IMR-90 (cell line): ENCODE measurements around the gene TSHZ3. TPM values are rescaled to one million over a fixed set of nuclear protein-coding genes. Genes with fewer than 3 reads are reported as not detected.
A peak's percentile ranks its signal among the peaks of the same experiment; 100 is the strongest.

Experiments
- ATAC-seq: fragments of 200-7000 bp; cut with Tn5 transposase; 2 replicates; pipeline ENCODE4 v1.9.1; 2020; ENCODE audit warnings: low read depth, mild to moderate bottlenecking, moderate library complexity
- BruUV-seq: library from RNA; stranded (reverse); fragments of 400-500 nt; replicated peaks from 2 replicates; lab custom pipeline; 2021; lab: Mats Ljungman, UMichigan
- CTCF ChIA-PET: fragments of 300-600 bp; formaldehyde crosslinking; extraction: SDS; loops from one replicate; lab custom pipeline; 2021; ENCODE audit warnings: antibody characterized with exemption; lab: Yijun Ruan, JAX
- POLR2A ChIA-PET: fragments of 300-600 bp; sonication (Branson Sonifier 250); formaldehyde crosslinking; loops from one replicate; lab custom pipeline; 2022; ENCODE audit warnings: antibody characterized with exemption; ENCODE audit not compliant: unreplicated experiment; lab: Charles Lee
- DNase-seq: peaks from one replicate; pipeline ENCODE4 v3.0.0; 2013
- H2AFZ ChIP-seq: replicated peaks from 2 replicates; pipeline ENCODE3; 2013; ENCODE audit warnings: low read length, mild to moderate bottlenecking; ENCODE audit not compliant: poor library complexity
- H2AK5ac ChIP-seq: 2 replicates; pipeline ENCODE4 v1.6.1; 2013; ENCODE audit warnings: low read depth, low read length, inconsistent platforms
- H2AK9ac ChIP-seq: replicated peaks from 2 replicates; pipeline ENCODE3; 2013; ENCODE audit warnings: mild to moderate bottlenecking, low read depth, low read length, moderate library complexity; ENCODE audit not compliant: poor library complexity
- H2BK120ac ChIP-seq: 2 replicates; pipeline ENCODE4 v1.6.1; 2013; ENCODE audit warnings: low read depth, low read length, inconsistent platforms
- H2BK15ac ChIP-seq: 3 replicates; pipeline ENCODE4 v1.6.1; 2013; ENCODE audit warnings: low read depth, low read length, inconsistent platforms
- H2BK20ac ChIP-seq: 2 replicates; pipeline ENCODE4 v1.6.1; 2013; ENCODE audit warnings: low read depth, mild to moderate bottlenecking, inconsistent platforms, low read length, moderate library complexity
- H2BK5ac ChIP-seq: 2 replicates; pipeline ENCODE4 v1.6.1; 2013; ENCODE audit warnings: mild to moderate bottlenecking, low read depth, low read length, inconsistent platforms; ENCODE audit not compliant: poor library complexity, severe bottlenecking
- H3K14ac ChIP-seq: replicated peaks from 2 replicates; pipeline ENCODE4 v1.6.1; 2013; ENCODE audit warnings: low read depth, low read length, inconsistent platforms
- H3K18ac ChIP-seq: 2 replicates; pipeline ENCODE4 v1.6.1; 2013; ENCODE audit warnings: low read depth, low read length, control low read depth
- H3K23ac ChIP-seq: 2 replicates; pipeline ENCODE4 v1.6.1; 2013; ENCODE audit warnings: low read depth, low read length, inconsistent platforms
- H3K27ac ChIP-seq: 2 replicates; pipeline ENCODE4 v1.5.1; 2013; ENCODE audit warnings: mild to moderate bottlenecking, control low read depth, low read length; ENCODE audit not compliant: insufficient read depth
- H3K27me3 ChIP-seq: 2 replicates; pipeline ENCODE4 v1.6.1; 2013; ENCODE audit warnings: low read length; ENCODE audit not compliant: control insufficient read depth, insufficient read depth
- H3K36me3 ChIP-seq: 2 replicates; pipeline ENCODE4 v1.6.1; 2013; ENCODE audit warnings: low read length, mixed read lengths; ENCODE audit not compliant: control insufficient read depth, insufficient read depth
- H3K4ac ChIP-seq: 2 replicates; pipeline ENCODE4 v1.6.1; 2013; ENCODE audit warnings: low read depth, low read length, inconsistent platforms
- H3K4me1 ChIP-seq: 2 replicates; pipeline ENCODE4 v1.6.1; 2013; ENCODE audit warnings: low read length, mixed read lengths; ENCODE audit not compliant: control insufficient read depth, insufficient read depth
- H3K4me2 ChIP-seq: 2 replicates; pipeline ENCODE4 v1.6.1; 2013; ENCODE audit warnings: low read depth, mild to moderate bottlenecking, control low read depth, low read length, moderate library complexity
- H3K4me3 ChIP-seq: 2 replicates; pipeline ENCODE4 v1.5.1; 2013; ENCODE audit warnings: low read depth, mild to moderate bottlenecking, control low read depth, low read length, moderate library complexity; ENCODE audit not compliant: insufficient read depth
- H3K56ac ChIP-seq: 2 replicates; pipeline ENCODE4 v1.6.1; 2013; ENCODE audit warnings: low read length, inconsistent platforms; ENCODE audit not compliant: insufficient read depth; ENCODE audit errors: extremely low read depth
- H3K79me1 ChIP-seq, 2 experiments: 2 replicates each; pipeline ENCODE4 v1.6.1; 2013; ENCODE audit warnings: low read length in 2 of 2, inconsistent platforms in 1 of 2, low read depth in 1 of 2
- H3K9ac ChIP-seq: 2 replicates; pipeline ENCODE4 v1.6.1; 2013; ENCODE audit warnings: low read depth, low read length, control low read depth
- H3K9me1 ChIP-seq: 2 replicates; pipeline ENCODE4 v1.6.1; 2013; ENCODE audit warnings: low read length, inconsistent platforms; ENCODE audit not compliant: insufficient read depth
- H3K9me3 ChIP-seq: 2 replicates; pipeline ENCODE4 v1.6.1; 2013; ENCODE audit warnings: low read length; ENCODE audit not compliant: control insufficient read depth, insufficient read depth
- H4K20me1 ChIP-seq: 2 replicates; pipeline ENCODE4 v1.6.1; 2013; ENCODE audit warnings: low read length, inconsistent platforms; ENCODE audit not compliant: insufficient read depth
- H4K5ac ChIP-seq: 2 replicates; pipeline ENCODE4 v1.6.1; 2013; ENCODE audit warnings: mild to moderate bottlenecking, low read depth, low read length, control low read depth
- H4K8ac ChIP-seq, 2 experiments: 2 replicates each; pipeline ENCODE4 v1.6.1; 2013; ENCODE audit warnings: low read depth in 2 of 2, low read length in 2 of 2, control low read depth in 1 of 2, inconsistent platforms in 1 of 2
- H4K91ac ChIP-seq: 2 replicates; pipeline ENCODE4 v1.6.1; 2013; ENCODE audit warnings: low read depth, low read length, inconsistent platforms; ENCODE audit not compliant: insufficient read depth
- BHLHE40 ChIP-seq: fragments of 150-350 bp; IDR thresholded peaks from 2 replicates; pipeline ENCODE4 v1.6.1; 2016; ENCODE audit warnings: mild to moderate bottlenecking, low read depth, low read length
- CEBPB ChIP-seq: IDR thresholded peaks from 2 replicates; pipeline ENCODE4 v1.6.1; 2012; ENCODE audit warnings: low read depth, low read length, improper control_type of control experiment
- FOS ChIP-seq: fragments of 150-350 bp; IDR thresholded peaks from 2 replicates; pipeline ENCODE4 v1.6.1; 2016; ENCODE audit warnings: low read depth, low read length
- MXI1 ChIP-seq: IDR thresholded peaks from 2 replicates; pipeline ENCODE4 v1.6.1; 2012; ENCODE audit warnings: low read depth, mild to moderate bottlenecking, low read length, moderate library complexity, borderline replicate concordance
- NFE2L2 ChIP-seq: fragments of 150-350 bp; IDR thresholded peaks from 2 replicates; pipeline ENCODE4 v1.6.1; 2016; ENCODE audit warnings: low read depth, mild to moderate bottlenecking, low read length
- WGBS, 2 experiments: methylation state at CpG; one replicate each; pipeline versions ENCODE4 v1.1.5 to v1.1.7; 2013; ENCODE audit warnings: missing lambda C conversion rate in 2 of 2; ENCODE audit not compliant: insufficient read length in 1 of 2; ENCODE audit errors: extremely low coverage in 2 of 2; 5-methylcytosine and 5-hydroxymethylcytosine counted together
- dilution Hi-C: fragments of 300-500 bp; cut with HindIII; formaldehyde crosslinking; loops from one replicate; pipeline ENCODE4 v1.14.3; 2018; ENCODE audit warnings: low sequenced_read_pairs; ENCODE audit not compliant: unreplicated experiment
- in situ Hi-C: fragments of 300-500 bp; cut with MboI; formaldehyde crosslinking; loops from 3 replicates; pipeline ENCODE4 v1.14.3; 2019; ENCODE audit warnings: low sequenced_read_pairs, inconsistent platforms, mixed read lengths
- intact Hi-C: fragments of 100-400 bp; cut with micrococcal nuclease; formaldehyde crosslinking; loops from 2 replicates; pipeline ENCODE4 v1.10.0; 2022
- polyA plus RNA-seq, 3 experiments: library from polyadenylated mRNA; depleted of rRNA; stranded (reverse); fragments of >200 nt; gene quantifications; 2 replicates each; pipeline ENCODE4 v1.2.3, GENCODE V29; 2012; ENCODE audit warnings: low replicate concordance in 1 of 3
- total RNA-seq: library from RNA; depleted of rRNA; stranded (reverse); fragments of >200 nt; gene quantifications from 2 replicates; pipeline ENCODE4 v1.2.3, GENCODE V29; 2012

Gene TSHZ3
- total and polyA plus RNA-seq, 2 of the 4 experiments (the other 2 are of a cell fraction), result 8.1 to 13.0 TPM

DNA sequence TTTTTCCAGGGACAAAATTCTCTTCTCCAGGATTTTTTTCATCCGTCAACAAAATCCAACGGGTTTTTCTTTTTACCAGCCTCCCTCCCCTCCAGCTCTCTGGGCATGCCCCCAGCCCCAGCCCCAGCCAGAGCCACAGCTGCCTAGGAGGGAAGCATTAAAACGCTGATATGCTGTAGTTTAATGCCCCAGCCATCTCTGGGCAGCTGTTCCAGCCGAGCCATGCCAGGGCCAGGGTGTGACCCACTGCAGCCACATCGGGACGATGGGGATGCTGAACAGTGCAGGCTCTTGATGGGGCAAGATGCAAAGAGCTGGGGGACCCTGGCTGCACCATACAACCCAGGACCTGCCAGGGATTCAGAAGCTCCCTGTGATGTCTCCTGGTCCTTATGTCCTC lies 32.1 kb downstream of the TSHZ3 start (continued):
- no peak for TF ChIP-seq FOS

DNA sequence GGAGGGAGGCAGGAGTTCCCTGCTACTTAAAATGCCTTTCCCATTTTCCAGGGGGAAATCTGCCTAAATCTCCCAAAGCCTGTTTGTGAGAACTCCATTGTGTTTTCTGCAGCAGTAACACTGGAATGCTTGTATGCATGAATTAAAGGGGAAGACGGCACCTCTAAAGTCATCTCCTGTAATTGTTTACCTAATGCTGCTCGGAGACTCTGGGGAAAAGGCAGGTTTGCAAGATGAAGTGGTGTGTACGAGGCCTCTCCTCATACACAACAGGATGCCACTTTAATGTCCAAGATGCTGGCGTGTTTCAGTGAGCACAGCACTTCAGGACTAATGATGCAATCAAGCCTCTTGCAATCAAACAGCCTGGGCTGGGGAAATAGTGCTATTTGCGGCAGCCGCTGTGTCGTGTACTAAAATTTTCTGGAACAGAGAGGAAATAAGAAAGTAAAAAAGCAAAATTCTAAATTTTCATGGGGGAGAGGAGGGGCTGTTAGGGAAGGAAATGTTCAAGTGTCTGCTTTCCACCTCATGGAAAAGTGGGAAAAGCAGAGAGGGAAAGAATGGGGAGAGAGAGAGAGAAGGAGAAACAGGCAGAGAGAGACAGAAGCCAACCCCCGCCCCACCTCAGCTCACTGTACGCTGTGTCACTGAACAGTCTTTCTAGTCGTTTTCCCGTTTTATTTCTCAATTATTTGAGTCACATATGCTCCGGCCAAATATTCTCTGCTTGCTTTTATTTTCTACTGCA lies 32.9 kb downstream of the TSHZ3 start:
- ATAC-seq, result peak; percentile 27; the same call in 1 of the 2 replicates
- in situ Hi-C loops, result no loop called here

More for the DNA sequence above, 32.9 kb downstream of the TSHZ3 start:
- peak overlapping the region; percentile 30; the same call in 1 of the 2 replicates for H3K14ac ChIP-seq
- H3K9ac ChIP-seq, result peak overlapping the region; percentile 53
- H2AFZ ChIP-seq, result peak overlapping the region; percentile 16
- H3K9me1 ChIP-seq, result peaks cover 28% of the 10 kb centered on the region
- H2BK120ac ChIP-seq, result peak overlapping the region; percentile 47
- H4K5ac ChIP-seq, result no peak overlapping the region
- H3K79me1 ChIP-seq, result peaks cover 42 to 90% of the 10 kb centered on the region in 2 experiments
- intact Hi-C loops, result loop anchor here (5.0 kb wide), 1 partner anchor 204 kb away; no protein-coding TSS in a partner anchor
- peak overlapping the region; percentile 37 to 52; a peak in 3 of 4 replicates for H4K8ac ChIP-seq
- no peak overlapping the region; the same call in 2 of the 3 replicates for H2BK15ac ChIP-seq
- ChIA-PET CTCF (no interaction called here), POLR2A (no interaction called here)
- H3K27ac ChIP-seq, result peak overlapping the region; percentile 56; the same call in 1 of the 2 replicates
- peak; percentile 61 for DNase-seq
- no peak overlapping the region for H2AK5ac ChIP-seq
- peak overlapping the region; percentile 20; the same call in 1 of the 2 replicates for H3K56ac ChIP-seq
- no peaks in the 10 kb centered on the region for H3K27me3 ChIP-seq
- peaks cover 16% of the 10 kb centered on the region for H3K36me3 ChIP-seq
- H4K91ac ChIP-seq, result peak overlapping the region; percentile 23; the same call in 1 of the 2 replicates
- WGBS, 2 experiments, result 60% methylated on average over 1 of the region's 12 CpGs; no CpG with 5 or more reads in 1 of the 2 experiments
- no TSS peak for BruUV-seq
- peaks cover 43% of the 10 kb centered on the region for H4K20me1 ChIP-seq
- H2BK5ac ChIP-seq, result peak overlapping the region; percentile 22
- H3K18ac ChIP-seq, result peak overlapping the region; percentile 20; the same call in 1 of the 2 replicates
- peaks cover 24% of the 10 kb centered on the region for H3K4me1 ChIP-seq
- TF ChIP-seq BHLHE40 (no peak), NFE2L2 (no peak), CEBPB (peak; percentile 96), MXI1 (no peak)
- peak overlapping the region; percentile 70 for H3K4ac ChIP-seq
- H3K4me2 ChIP-seq, result peak overlapping the region; percentile 53
- H2AK9ac ChIP-seq, result peak overlapping the region; percentile 57
- H2BK20ac ChIP-seq, result peak overlapping the region; percentile 55; the same call in 1 of the 2 replicates
- no peaks in the 10 kb centered on the region for H3K9me3 ChIP-seq
- dilution Hi-C loops, result no loop called here
- peak overlapping the region; percentile 34 for H3K23ac ChIP-seq
- H3K4me3 ChIP-seq, result peak overlapping the region; percentile 11; the same call in 1 of the 2 replicates
